Natural killer cell treated with Interleukin-12 subunit alpha and Interleukin-12 subunit beta and Interleukin-15 and Interleukin-18, amount 100 ng/mL, for 72 hours (primary cell): ENCODE results near the gene SRP19. TPM values are rescaled to one million over a fixed set of nuclear protein-coding genes. Genes with fewer than 3 reads are reported as not detected.
A peak's percentile ranks its signal among the peaks of the same experiment; 100 is the strongest.
"Not testable (repeated sequence)": the region's sequence is repeated elsewhere in the genome, so short reads cannot be mapped to it uniquely, and the experiment has no call there.

Experiments used
- ATAC-seq, 2 donors: fragments of 150-1000 bp; cut with Tn5 transposase in 1 of 2; sonication (Bioruptor Pico), chemical (Tn5 transposase) in 1 of 2; 2 replicates each; pipeline ENCODE4 v1.10.0; 2021
- DNase-seq: peaks from one replicate; pipeline ENCODE4 v3.0.0; 2022; ENCODE audit warnings: low spot score
- H3K27ac Mint-ChIP-seq, 2 donors: 1 replicate in 1 of 2; 2 replicates in 1 of 2; pipeline ENCODE4 v1.8.0; 2022; ENCODE audit warnings: mixed read lengths in 2 of 2, mild to moderate bottlenecking in 1 of 2, moderate library complexity in 1 of 2
- H3K27me3 Mint-ChIP-seq, 2 donors: 1 replicate in 1 of 2; 2 replicates in 1 of 2; pipeline ENCODE4 v1.8.0; 2022; ENCODE audit warnings: mixed read lengths in 2 of 2
- H3K36me3 Mint-ChIP-seq: one replicate; pipeline ENCODE4 v1.8.0; 2022; ENCODE audit warnings: mixed read lengths
- H3K4me1 Mint-ChIP-seq, 2 donors: 1 replicate in 1 of 2; 2 replicates in 1 of 2; pipeline ENCODE4 v1.8.0; 2022; ENCODE audit warnings: low read depth in 2 of 2, mixed read lengths in 2 of 2, mild to moderate bottlenecking in 1 of 2
- H3K4me3 Mint-ChIP-seq: one replicate; pipeline ENCODE4 v1.8.0; 2022; ENCODE audit warnings: mixed read lengths
- H3K9me3 Mint-ChIP-seq: 2 replicates; pipeline ENCODE4 v1.8.0; 2022; ENCODE audit warnings: mixed read lengths
- total RNA-seq, 2 donors: library from RNA; stranded (reverse); gene quantifications; one replicate each; pipeline ENCODE4 v1.2.3, GENCODE V29; 2022

The SRP19 gene
- total RNA-seq, 2 donors from 2014 or later, result 62.4 to 70.7 TPM

- ATAC-seq, result no peak
- peaks cover 10% of the 10 kb centered on the region for H3K36me3 Mint-ChIP-seq
- H3K4me1 Mint-ChIP-seq, result peaks cover 0 to 3% of the 10 kb centered on the region in 2 donors
- no peak for DNase-seq
- peaks cover 31 to 35% of the 10 kb centered on the region in 2 donors for H3K27me3 Mint-ChIP-seq
- H3K9me3 Mint-ChIP-seq, result peaks cover 3% of the 10 kb centered on the region
- H3K27ac Mint-ChIP-seq, result no peak overlapping the region
- H3K4me3 Mint-ChIP-seq, result no peak overlapping the region
Measured at GRCh38 chr5:112854651-112855050, 6.4 kb upstream of the SRP19 start.

GRCh38 chr5:112857866-112858265 lies 3.2 kb upstream of the SRP19 start:
- ATAC-seq (no peak), DNase-seq (no peak)
- peaks cover 16 to 21% of the 10 kb centered on the region in 2 donors for H3K4me1 Mint-ChIP-seq
- peaks cover 3% of the 10 kb centered on the region for H3K9me3 Mint-ChIP-seq
- H3K4me3 Mint-ChIP-seq, result no peak overlapping the region
- no peak overlapping the region for H3K27ac Mint-ChIP-seq
- H3K27me3 Mint-ChIP-seq, result peaks cover 29 to 31% of the 10 kb centered on the region in 2 donors
- H3K36me3 Mint-ChIP-seq, result peaks cover 21% of the 10 kb centered on the region

DNA sequence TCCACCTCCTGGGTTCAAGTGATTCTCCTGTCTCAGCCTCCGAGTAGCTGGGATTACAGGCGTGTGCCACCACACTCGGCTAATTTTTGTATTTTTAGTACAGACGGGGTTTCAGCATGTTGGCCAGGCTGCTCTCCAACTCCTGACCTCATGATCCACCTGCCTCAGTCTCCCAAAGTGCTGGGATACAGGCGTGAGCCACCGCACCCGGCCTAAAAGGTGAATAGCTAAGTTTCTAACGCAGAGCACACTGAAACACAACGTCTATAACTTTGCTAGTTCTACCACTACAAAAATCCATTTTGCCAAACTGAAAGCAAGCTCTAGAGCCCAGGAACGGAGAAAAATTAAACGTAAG lies 537 bp upstream of the SRP19 start:
- peaks cover 24% of the 10 kb centered on the region for H3K36me3 Mint-ChIP-seq
- ATAC-seq, H3K9me3 Mint-ChIP-seq, DNase-seq: not testable (repeated sequence)
- peak overlapping the region; percentile 97 for H3K4me3 Mint-ChIP-seq
- H3K27ac Mint-ChIP-seq, result peak overlapping the region; percentile 93 to 98
- H3K4me1 Mint-ChIP-seq, result peaks cover 27 to 35% of the 10 kb centered on the region in 2 donors
- H3K27me3 Mint-ChIP-seq, result peaks cover 18 to 19% of the 10 kb centered on the region in 2 donors

GRCh38 chr5:112861638-112861985 lies 525 bp downstream of the SRP19 start:
- Mint-ChIP-seq H3K4me3 (peak overlapping the region; percentile 97), H3K4me1 (peaks cover 28 to 35% of the 10 kb centered on the region in 2 donors), H3K36me3 (peaks cover 24% of the 10 kb centered on the region), H3K27me3 (peaks cover 9 to 10% of the 10 kb centered on the region in 2 donors), H3K9me3 (peaks cover 3% of the 10 kb centered on the region), H3K27ac (peak overlapping the region; percentile 93 to 98)
- ATAC-seq, result no peak
- no peak for DNase-seq

DNA sequence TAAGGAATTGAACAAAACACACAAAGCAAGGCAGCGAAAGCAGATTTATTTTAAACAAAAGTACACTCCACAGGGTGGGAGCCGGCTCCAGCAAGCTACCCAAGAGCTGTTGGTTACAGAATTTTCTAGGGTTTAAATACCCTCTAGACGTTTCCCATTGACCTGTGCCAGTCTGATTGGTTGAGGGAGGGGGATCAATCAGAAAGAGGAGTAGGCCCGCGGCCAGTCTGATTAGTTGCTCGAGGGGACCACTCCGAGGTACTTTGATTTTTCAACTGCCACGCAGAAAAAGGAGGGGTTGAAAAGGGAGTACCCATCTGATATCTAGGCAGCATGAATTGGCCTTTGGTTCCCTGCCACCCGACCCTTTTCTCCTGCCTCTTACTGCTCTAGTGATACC lies 998 bp downstream of the SRP19 start:
- peaks cover 25% of the 10 kb centered on the region for H3K36me3 Mint-ChIP-seq
- peak overlapping the region; percentile 97 for H3K4me3 Mint-ChIP-seq
- peak overlapping the region; percentile 93 to 98 for H3K27ac Mint-ChIP-seq
- peaks cover 31 to 35% of the 10 kb centered on the region in 2 donors for H3K4me1 Mint-ChIP-seq
- ATAC-seq (no peak), DNase-seq (no peak)
- peaks cover 8 to 9% of the 10 kb centered on the region in 2 donors for H3K27me3 Mint-ChIP-seq
- H3K9me3 Mint-ChIP-seq, result peaks cover 3% of the 10 kb centered on the region

GRCh38 chr5:112863549-112863948 lies 2.5 kb downstream of the SRP19 start:
- H3K27ac Mint-ChIP-seq, result peak overlapping the region; percentile 61 to 98
- ATAC-seq, result no peak
- peaks cover 30% of the 10 kb centered on the region for H3K36me3 Mint-ChIP-seq
- peak overlapping the region; percentile 97 for H3K4me3 Mint-ChIP-seq
- DNase-seq, result no peak
- H3K27me3 Mint-ChIP-seq, result peaks cover 0 to 3% of the 10 kb centered on the region in 2 donors
- H3K9me3 Mint-ChIP-seq, result peaks cover 3% of the 10 kb centered on the region
- H3K4me1 Mint-ChIP-seq, result peaks cover 34 to 35% of the 10 kb centered on the region in 2 donors

DNA sequence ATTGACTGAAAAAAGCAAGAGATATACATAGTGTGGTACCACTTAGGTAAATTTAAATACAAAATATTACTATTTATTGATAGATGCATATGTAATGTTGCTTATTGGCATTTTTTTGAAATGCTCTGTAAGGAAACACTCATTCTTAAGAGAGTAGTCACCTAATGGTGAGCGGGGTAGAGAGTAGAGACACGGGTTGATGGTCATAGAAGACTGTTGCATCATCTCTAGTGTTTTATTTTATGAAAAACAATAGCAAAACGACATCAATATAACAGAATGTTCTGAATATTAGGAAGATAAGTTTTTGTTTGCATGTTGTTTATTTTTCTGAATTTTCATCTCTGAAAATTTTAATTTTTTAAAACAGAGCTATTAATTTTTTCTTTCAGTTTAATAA lies 4.0 kb downstream of the SRP19 start:
- DNase-seq, result no peak
- Mint-ChIP-seq H3K27me3 (no peaks in the 10 kb centered on the region), H3K36me3 (peaks cover 36% of the 10 kb centered on the region), H3K9me3 (no peaks in the 10 kb centered on the region), H3K4me1 (peaks cover 34 to 45% of the 10 kb centered on the region in 2 donors), H3K27ac (no peak overlapping the region), H3K4me3 (no peak overlapping the region)
- ATAC-seq, result no peak

GRCh38 chr5:112866739-112867138 lies 5.7 kb downstream of the SRP19 start:
- no peaks in the 10 kb centered on the region for H3K27me3 Mint-ChIP-seq
- DNase-seq (no peak), ATAC-seq (no peak)
- H3K27ac Mint-ChIP-seq, result peak overlapping the region; percentile 56 to 77
- H3K4me3 Mint-ChIP-seq, result no peak overlapping the region
- H3K36me3 Mint-ChIP-seq, result peaks cover 32% of the 10 kb centered on the region
- H3K4me1 Mint-ChIP-seq, result peaks cover 32 to 38% of the 10 kb centered on the region in 2 donors
- no peaks in the 10 kb centered on the region for H3K9me3 Mint-ChIP-seq

GRCh38 chr5:112867411-112867810 lies 6.3 kb downstream of the SRP19 start:
- H3K9me3 Mint-ChIP-seq, result no peaks in the 10 kb centered on the region
- DNase-seq (no peak), ATAC-seq (no peak)
- H3K36me3 Mint-ChIP-seq, result peaks cover 30% of the 10 kb centered on the region
- peak overlapping the region; percentile 56 to 77 for H3K27ac Mint-ChIP-seq
- no peaks in the 10 kb centered on the region for H3K27me3 Mint-ChIP-seq
- H3K4me3 Mint-ChIP-seq, result no peak overlapping the region
- H3K4me1 Mint-ChIP-seq, result peaks cover 30 to 32% of the 10 kb centered on the region in 2 donors

DNA sequence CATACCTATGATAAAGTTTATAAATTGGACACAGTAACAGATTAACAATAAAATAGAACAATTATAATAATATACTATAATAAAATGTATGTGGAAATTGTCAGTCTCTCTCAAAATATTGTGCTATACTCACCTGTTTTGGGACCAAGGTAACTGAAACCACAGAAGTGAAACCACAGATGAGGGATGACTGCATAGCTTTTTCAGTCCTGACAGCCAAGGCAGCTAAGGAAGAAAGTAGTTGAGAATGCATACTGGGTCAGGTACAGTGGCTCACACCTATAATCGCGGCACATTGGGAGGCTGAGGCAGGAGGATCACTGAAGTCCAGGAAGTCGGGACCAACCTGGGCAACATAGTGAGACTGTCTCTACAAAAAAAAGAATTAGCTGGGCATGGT lies 8.9 kb downstream of the SRP19 start:
- ATAC-seq (no peak), DNase-seq (no peak)
- Mint-ChIP-seq H3K27ac (peak overlapping the region in 1 of 2 donors; percentile 22), H3K27me3 (no peaks in the 10 kb centered on the region), H3K36me3 (peaks cover 18% of the 10 kb centered on the region), H3K4me1 (peaks cover 13 to 18% of the 10 kb centered on the region in 2 donors), H3K9me3 (no peaks in the 10 kb centered on the region), H3K4me3 (no peak overlapping the region)

GRCh38 chr5:112870966-112871365 lies 9.9 kb downstream of the SRP19 start:
- Mint-ChIP-seq H3K27ac (peak overlapping the region in 1 of 2 donors; percentile 71), H3K27me3 (no peaks in the 10 kb centered on the region), H3K36me3 (peaks cover 18% of the 10 kb centered on the region), H3K9me3 (no peaks in the 10 kb centered on the region), H3K4me3 (no peak overlapping the region), H3K4me1 (peaks cover 13 to 18% of the 10 kb centered on the region in 2 donors)
- DNase-seq (no peak), ATAC-seq (no peak)

DNA sequence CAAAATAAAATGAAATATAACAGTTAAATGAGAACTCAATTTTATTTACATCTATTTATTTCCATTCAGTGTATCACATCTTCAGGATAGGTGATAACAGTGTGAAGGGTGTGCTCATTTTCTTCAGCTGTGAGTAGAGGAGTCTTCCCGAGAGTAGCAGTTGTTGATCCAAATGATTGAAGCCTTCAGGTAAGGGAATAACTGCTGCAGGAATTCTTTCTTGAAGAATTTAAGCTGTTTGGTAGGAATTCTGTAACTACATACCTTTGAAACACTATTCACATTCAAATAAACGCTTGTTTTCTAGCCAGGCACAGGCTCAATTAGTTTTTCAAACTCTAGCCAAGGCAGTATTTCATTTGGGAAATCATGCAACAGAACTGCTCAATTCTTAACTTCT lies 15.3 kb downstream of the SRP19 start:
- H3K27me3 Mint-ChIP-seq, result no peaks in the 10 kb centered on the region
- H3K9me3 Mint-ChIP-seq, result no peaks in the 10 kb centered on the region
- peaks cover 17 to 22% of the 10 kb centered on the region in 2 donors for H3K4me1 Mint-ChIP-seq
- H3K36me3 Mint-ChIP-seq, result peaks cover 22% of the 10 kb centered on the region
- DNase-seq (no peak), ATAC-seq (no peak)
- H3K4me3 Mint-ChIP-seq, result no peak overlapping the region
- H3K27ac Mint-ChIP-seq, result no peak overlapping the region

DNA sequence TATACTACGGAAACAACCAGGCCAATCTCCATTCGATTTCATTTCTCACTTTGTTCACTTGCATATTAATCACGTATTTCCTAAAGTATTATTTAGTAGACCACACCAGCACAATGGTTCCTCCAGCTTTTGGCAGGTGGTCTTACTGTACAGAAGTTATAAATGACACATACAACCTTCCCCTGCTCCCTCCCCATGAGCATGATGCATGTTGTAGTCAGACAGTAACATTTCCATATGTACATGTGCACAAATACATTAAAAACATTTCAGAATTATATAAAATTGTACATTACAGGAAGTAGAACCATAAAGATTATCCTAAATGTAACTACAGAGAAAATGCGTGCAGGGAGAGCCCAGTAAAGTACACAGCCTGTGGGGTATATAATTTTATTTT lies 17.0 kb downstream of the SRP19 start:
- peak overlapping the region; percentile 58 to 60 for H3K27ac Mint-ChIP-seq
- DNase-seq (no peak), ATAC-seq (no peak)
- no peaks in the 10 kb centered on the region for H3K27me3 Mint-ChIP-seq
- no peaks in the 10 kb centered on the region for H3K9me3 Mint-ChIP-seq
- peaks cover 17% of the 10 kb centered on the region for H3K36me3 Mint-ChIP-seq
- no peak overlapping the region for H3K4me3 Mint-ChIP-seq
- H3K4me1 Mint-ChIP-seq, result peaks cover 12 to 24% of the 10 kb centered on the region in 2 donors

DNA sequence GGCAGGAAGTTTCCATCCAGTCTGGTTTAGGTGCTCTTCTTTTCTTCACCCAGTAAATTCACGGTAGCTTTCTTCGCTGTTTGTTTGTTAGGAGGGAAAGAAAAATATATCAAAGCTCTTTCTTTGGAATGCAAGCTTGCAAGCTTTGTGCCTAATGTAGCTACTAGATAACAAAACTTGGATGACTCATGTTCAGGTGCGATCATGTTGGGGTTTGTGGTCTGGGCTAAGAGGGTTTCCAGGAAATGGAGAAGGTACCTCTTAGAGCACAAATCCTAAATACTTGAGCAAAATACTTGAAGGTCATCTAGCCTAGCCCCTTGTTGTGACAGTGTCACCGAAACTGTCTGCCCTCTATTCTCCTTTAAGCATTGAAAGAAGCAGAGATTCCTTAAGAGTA lies 17.7 kb downstream of the SRP19 start:
- peak overlapping the region; percentile 28 for H3K4me3 Mint-ChIP-seq
- H3K9me3 Mint-ChIP-seq, result no peaks in the 10 kb centered on the region
- peaks cover 17% of the 10 kb centered on the region for H3K36me3 Mint-ChIP-seq
- ATAC-seq (no peak), DNase-seq (no peak)
- no peaks in the 10 kb centered on the region for H3K27me3 Mint-ChIP-seq
- H3K4me1 Mint-ChIP-seq, result peaks cover 12 to 24% of the 10 kb centered on the region in 2 donors
- peak overlapping the region; percentile 58 to 81 for H3K27ac Mint-ChIP-seq
